ENCODE results near the gene ANKRD44. TPM values are rescaled to one million over a fixed set of nuclear protein-coding genes. Genes with fewer than 3 reads are reported as not detected.

The ANKRD44 gene
- total RNA-seq, 1 donor from 2014 or later, result 12.0 TPM

GRCh38 chr2:197037863-197038398 lies 272.6 kb downstream of the ANKRD44 start:
- H3K9me3 Mint-ChIP-seq (ENCODE audit: unreplicated experiment), result peaks cover 3% of the 10 kb centered on the region
- no peak overlapping the region for H3K4me3 Mint-ChIP-seq (ENCODE audit: unreplicated experiment)
- H3K27ac Mint-ChIP-seq (ENCODE audit: unreplicated experiment), result no peak overlapping the region
- no peak for DNase-seq
- H3K36me3 Mint-ChIP-seq (ENCODE audit: unreplicated experiment), result no peaks in the 10 kb centered on the region
- no peaks in the 10 kb centered on the region for H3K27me3 Mint-ChIP-seq (ENCODE audit: unreplicated experiment)
- no peak for TF ChIP-seq CTCF (IDR thresholded peaks at IDR 0.05; ENCODE audit: partially characterized antibody, unreplicated experiment)
- peaks cover 8% of the 10 kb centered on the region for H3K4me1 Mint-ChIP-seq (ENCODE audit: low read depth, unreplicated experiment)

DNA sequence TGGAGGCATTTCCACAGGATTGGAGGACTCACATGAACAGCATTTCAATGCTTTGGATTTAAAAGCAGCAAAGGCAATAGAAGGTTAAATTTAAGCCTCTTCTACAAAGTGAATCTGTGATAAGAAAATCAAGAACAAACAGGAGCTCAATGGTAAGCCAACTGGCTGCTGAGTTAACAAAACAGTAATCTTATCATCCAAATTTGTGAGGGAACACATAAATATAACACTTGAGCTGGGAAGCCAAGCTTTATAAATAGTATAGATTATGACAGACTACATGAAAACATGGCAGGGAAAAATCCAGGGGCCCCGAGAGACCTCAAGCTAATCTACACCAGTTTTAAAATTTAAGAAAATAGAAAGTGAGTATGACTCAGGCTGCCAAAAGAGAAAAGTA lies 275.6 kb downstream of the ANKRD44 start:
- no peak for TF ChIP-seq CTCF (IDR thresholded peaks at IDR 0.05; ENCODE audit: partially characterized antibody, unreplicated experiment)
- Mint-ChIP-seq H3K36me3 (ENCODE audit: unreplicated experiment) (no peaks in the 10 kb centered on the region), H3K4me3 (ENCODE audit: unreplicated experiment) (no peak overlapping the region), H3K27me3 (ENCODE audit: unreplicated experiment) (no peaks in the 10 kb centered on the region), H3K4me1 (ENCODE audit: low read depth, unreplicated experiment) (peaks cover 4% of the 10 kb centered on the region), H3K27ac (ENCODE audit: unreplicated experiment) (no peak overlapping the region), H3K9me3 (ENCODE audit: unreplicated experiment) (peaks cover 5% of the 10 kb centered on the region)
- DNase-seq, result no peak

DNA sequence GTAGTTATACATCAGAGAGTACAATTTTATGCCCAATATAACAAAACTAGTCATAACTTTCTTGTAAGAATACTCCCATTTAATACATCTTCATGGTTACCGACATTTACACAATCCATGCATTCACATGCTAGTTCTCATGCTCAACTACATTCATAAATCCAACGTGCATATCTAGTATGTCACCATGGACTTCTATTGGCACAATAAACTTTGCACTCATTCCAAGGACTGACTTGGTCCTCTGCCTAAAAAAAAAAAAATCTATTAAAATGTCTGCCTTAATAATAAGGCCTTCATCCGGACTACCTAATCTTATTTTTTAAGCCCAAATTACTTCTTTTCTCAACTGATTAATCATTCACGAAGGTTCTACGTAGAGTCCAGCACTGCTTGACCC lies 276.3 kb downstream of the ANKRD44 start:
- DNase-seq, result no peak
- H3K4me3 Mint-ChIP-seq (ENCODE audit: unreplicated experiment), result no peak overlapping the region
- H3K27ac Mint-ChIP-seq (ENCODE audit: unreplicated experiment), result no peak overlapping the region
- H3K27me3 Mint-ChIP-seq (ENCODE audit: unreplicated experiment), result no peaks in the 10 kb centered on the region
- no peaks in the 10 kb centered on the region for H3K36me3 Mint-ChIP-seq (ENCODE audit: unreplicated experiment)
- TF ChIP-seq CTCF (IDR thresholded peaks at IDR 0.05; ENCODE audit: partially characterized antibody, unreplicated experiment), result no peak
- H3K9me3 Mint-ChIP-seq (ENCODE audit: unreplicated experiment), result peaks cover 2% of the 10 kb centered on the region
- H3K4me1 Mint-ChIP-seq (ENCODE audit: low read depth, unreplicated experiment), result peaks cover 4% of the 10 kb centered on the region

DNA sequence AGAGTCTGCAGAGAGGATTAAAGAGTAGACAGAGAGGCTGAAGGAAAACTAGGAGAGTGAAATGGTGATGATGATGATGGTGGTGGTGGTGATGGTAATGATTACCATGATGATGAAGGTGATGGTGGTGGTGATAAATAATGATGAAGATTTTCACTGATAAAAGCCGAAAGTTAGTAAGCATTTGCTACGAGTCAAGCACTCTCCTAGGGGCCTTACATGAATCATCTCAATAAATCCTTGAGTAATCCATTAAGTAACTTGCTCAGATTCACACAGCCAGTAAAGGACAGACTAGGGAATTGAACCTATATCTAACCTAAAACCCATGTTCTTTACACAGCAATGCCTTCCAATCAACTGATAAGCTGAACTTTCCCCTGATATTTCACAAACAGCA lies 277.4 kb downstream of the ANKRD44 start:
- Mint-ChIP-seq H3K27ac (ENCODE audit: unreplicated experiment) (no peak overlapping the region), H3K36me3 (ENCODE audit: unreplicated experiment) (no peaks in the 10 kb centered on the region), H3K27me3 (ENCODE audit: unreplicated experiment) (no peaks in the 10 kb centered on the region), H3K4me3 (ENCODE audit: unreplicated experiment) (no peak overlapping the region), H3K9me3 (ENCODE audit: unreplicated experiment) (peaks cover 2% of the 10 kb centered on the region), H3K4me1 (ENCODE audit: low read depth, unreplicated experiment) (peaks cover 4% of the 10 kb centered on the region)
- no peak for DNase-seq
- no peak for TF ChIP-seq CTCF (IDR thresholded peaks at IDR 0.05; ENCODE audit: partially characterized antibody, unreplicated experiment)

- Mint-ChIP-seq H3K27ac (ENCODE audit: unreplicated experiment) (no peak overlapping the region), H3K9me3 (ENCODE audit: unreplicated experiment) (peaks cover 2% of the 10 kb centered on the region), H3K36me3 (ENCODE audit: unreplicated experiment) (no peaks in the 10 kb centered on the region), H3K4me3 (ENCODE audit: unreplicated experiment) (no peak overlapping the region), H3K27me3 (ENCODE audit: unreplicated experiment) (no peaks in the 10 kb centered on the region), H3K4me1 (ENCODE audit: low read depth, unreplicated experiment) (peaks cover 4% of the 10 kb centered on the region)
- DNase-seq, result no peak
- TF ChIP-seq CTCF (IDR thresholded peaks at IDR 0.05; ENCODE audit: partially characterized antibody, unreplicated experiment), result no peak
Observed at GRCh38 chr2:197031803-197032202, 278.8 kb downstream of the ANKRD44 start.
